Astrocyte (in vitro differentiated cells and primary cell): ENCODE results near the gene POLH.

ENCODE experiments used
- CTCF ChIP-seq: IDR thresholded peaks from 2 replicates; pipeline ENCODE4 v1.5.1; 2011; ENCODE audit warnings: low read depth, mild to moderate bottlenecking, inconsistent platforms, low read length, moderate library complexity; ENCODE audit not compliant: insufficient read depth
- EZH2 ChIP-seq: IDR thresholded peaks from 2 replicates; pipeline ENCODE4 v1.6.1; 2012; ENCODE audit warnings: mild to moderate bottlenecking, low read length, inconsistent platforms; ENCODE audit not compliant: insufficient read depth

DNA sequence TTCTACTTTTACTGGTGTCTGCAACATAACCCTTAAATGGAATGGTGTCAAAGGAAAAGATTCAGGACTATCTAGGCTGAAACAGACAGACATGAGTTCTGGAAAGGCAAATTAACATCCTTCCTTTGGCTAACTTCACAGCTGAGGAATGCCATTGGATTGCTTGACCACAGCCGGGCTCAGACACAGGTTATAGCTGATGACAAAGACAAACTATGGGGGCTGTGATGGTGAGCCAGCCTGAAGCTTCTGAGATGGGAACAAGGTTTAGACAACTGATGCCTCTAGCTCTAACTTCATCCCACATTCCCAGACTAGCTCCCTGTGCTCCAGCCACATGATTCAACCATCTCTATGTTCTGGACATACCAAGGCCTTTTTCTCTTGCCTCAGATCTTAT lies 43.8 kb upstream of the POLH start:
- no peak for TF ChIP-seq CTCF
- TF ChIP-seq EZH2: no peak
